ENCODE measurements around the gene MBD6.
"Not testable (repeated sequence)": the region's sequence is repeated elsewhere in the genome, so short reads cannot be mapped to it uniquely, and the experiment has no call there.

DNA sequence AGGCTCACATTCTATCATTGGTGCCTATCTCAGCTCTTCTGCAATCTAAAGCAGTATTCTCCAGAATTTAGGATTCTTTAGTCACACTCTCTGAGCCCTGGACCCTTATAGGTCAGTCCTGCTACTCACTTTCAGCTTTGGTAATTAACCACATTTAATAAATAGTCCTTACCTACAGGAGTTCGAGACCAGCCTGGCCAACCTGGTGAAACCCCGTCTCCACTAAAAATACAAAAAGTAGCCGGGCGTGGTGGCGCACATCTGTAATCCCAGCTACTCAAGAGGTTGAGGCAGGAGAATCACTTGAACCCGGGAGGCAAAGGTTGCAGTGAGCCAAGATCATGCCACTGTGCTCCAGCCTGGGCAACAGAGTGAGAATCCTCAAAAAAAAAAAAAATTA, 8.9 kb upstream of the MBD6 start:
- not testable (repeated sequence) for TF ChIP-seq POLR2A, CTCF (IDR thresholded peaks at IDR 0.05)

Measured in uterus (tissue), 2 donors.